Activated CD8-positive, alpha-beta memory T cell treated with anti-CD3 and anti-CD28 coated beads for 4 hours (primary cell): ENCODE results near the gene PDZD4.
A peak's percentile ranks its signal among the peaks of the same experiment; 100 is the strongest.

Source experiments
- DNase-seq, 2 donors: peaks; one replicate each; pipeline ENCODE4 v3.0.0-alpha.2; 2020; ENCODE audit warnings: low read depth in 2 of 2

Gene PDZD4

DNA sequence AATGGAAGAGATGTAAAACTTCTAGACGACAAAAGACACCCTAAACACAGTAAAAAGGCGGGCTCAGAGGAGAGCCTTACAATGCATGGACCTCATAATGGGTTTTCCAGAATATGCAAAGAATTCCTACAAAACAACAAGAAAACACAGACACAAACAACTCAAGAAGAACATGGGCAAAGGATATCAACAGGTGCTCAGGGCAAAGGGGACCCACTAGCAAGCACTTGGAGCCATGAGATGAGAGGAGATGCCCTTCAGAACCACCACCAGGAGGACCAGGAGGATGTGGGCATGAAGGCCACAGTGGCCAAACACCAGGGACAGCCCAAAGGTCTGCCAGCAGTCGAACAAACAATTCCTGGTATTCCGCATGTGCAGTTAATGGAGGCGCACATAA is 17.2 kb downstream of the PDZD4 start:
- no peak for DNase-seq

DNA sequence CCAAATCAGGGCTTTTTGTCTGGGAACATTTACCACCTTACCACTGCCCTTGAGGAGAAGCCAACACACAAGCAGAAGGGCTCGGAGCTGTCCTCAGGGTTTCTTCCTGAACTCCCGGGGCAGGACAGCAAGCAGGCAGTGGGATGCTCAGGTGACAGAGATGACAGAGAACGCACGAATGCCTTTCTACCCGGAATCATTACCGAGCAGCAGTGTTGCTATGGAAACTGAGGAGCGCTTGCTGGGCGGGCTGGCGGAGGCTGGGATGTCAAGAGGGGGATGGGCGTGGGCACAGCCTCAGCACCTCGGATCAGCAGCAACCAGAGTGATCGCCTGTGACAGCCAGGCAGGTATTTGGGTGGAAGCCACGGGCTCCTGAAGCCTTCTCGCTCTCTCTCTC is 18.1 kb downstream of the PDZD4 start:
- no peak for DNase-seq

DNA sequence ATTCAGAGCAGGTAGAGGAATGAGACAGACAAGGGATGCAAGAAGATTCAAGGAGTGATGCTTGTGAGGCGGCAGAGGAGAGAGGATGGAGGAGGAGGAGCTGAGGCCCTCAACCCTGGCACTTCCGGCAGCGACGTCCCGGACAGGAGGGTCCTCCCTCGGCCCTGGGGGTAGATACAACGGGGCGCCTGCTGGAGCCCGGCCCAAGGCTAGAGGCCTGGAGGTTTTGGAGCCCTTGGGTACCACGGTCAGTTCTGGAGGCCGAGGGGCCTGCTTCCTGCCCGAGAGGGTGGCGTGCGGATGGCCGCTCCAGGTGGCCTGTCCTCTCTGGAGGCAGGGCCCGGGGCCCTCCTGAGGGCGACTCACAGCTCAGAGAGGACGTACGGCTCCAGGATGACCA is 22.4 kb downstream of the PDZD4 start:
- DNase-seq, result no peak

DNA sequence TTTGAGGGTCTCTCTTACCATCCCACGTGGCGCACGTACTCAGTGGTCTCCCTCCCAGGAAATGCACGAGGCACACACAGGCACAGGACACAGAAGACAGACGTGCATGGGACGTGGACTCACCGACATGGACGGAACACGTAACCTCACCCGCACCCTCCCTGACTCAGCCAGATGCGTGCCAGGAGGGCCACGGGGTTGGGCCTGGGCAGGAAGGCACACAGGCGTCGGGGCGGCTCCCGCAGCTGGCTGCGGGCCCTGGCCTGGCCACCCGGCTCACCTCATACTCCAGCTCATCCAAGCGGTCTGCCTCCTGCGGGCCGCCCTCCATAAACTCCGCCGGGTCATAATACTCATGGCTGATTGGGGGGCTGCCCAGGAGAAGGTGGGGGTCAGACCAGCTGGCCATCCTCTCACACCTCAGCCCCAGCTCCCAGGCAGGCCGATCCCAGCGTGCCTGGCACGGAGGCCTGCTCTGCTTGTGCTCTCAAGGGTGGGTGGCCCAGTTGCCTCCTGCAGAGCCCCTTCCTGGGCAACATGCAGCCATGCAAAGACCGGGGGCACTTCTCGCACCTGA is 23.3 kb downstream of the PDZD4 start:
- DNase-seq, result no peak

DNA sequence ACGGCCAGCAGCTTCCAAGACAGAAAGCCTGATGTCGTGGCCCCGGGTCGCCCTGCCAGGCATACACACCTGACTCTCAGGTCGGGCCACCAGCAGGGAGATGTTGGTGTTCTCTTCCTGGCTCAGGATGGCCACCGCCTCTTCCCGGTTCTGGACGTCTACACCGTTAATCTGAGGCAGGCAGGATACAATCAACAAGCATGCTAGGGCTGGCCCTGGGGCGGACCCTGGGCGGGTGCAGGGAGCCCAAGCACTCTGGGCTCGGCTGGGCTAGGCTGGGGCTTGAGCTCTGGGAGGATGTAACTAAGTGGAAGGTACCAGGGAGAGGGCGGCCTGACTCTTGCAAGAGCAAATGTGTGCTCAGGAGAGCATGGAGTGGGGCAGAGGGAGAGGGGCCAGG is 24.9 kb downstream of the PDZD4 start:
- no peak for DNase-seq

DNA sequence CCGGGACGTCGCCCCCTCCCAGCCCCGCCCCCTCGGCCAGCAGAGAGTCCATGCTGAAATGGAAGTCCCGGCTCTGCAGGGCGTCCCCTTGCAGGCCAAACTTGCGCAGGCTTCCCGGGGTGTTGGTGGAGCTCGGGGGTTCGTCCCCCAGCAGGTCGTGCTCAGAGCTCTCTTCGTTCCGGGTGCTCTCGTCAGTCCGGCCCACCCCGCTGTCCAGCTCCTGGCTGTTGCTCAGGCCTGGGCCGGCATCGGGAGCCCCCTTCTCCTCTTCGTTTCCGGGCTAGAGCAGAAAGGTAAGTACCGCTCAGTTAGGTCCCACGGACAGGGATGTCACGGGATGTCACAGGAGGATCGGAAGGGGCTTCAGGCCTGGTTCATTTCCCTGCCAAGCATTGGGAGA is 25.7 kb downstream of the PDZD4 start:
- no peak for DNase-seq

DNA sequence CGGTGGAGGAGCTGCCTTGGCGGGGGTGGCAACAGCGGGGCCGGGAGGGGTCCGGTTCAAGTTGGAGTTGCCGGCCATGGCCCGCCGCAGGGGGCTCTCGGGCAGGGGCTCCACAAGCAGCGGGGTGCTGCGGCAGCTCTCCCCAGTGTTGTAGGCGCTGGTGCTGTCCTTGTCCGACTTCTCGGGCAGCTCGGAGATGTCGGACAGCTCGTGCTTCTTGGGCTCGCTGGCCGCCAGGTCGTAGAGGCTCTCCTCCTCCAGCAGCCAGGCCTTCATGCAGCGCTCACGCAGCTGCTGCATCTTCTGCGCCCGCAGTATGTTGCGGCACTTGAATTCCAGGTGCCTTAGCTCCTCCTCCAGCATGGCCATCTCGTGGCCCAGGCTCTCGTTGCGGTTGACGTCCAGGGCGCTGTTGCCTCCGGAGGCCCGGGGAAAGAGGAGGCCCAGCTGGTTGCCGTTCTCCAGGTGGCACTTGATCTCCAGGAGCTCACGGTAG is 26.2 kb downstream of the PDZD4 start:
- DNase-seq, result no peak

DNA sequence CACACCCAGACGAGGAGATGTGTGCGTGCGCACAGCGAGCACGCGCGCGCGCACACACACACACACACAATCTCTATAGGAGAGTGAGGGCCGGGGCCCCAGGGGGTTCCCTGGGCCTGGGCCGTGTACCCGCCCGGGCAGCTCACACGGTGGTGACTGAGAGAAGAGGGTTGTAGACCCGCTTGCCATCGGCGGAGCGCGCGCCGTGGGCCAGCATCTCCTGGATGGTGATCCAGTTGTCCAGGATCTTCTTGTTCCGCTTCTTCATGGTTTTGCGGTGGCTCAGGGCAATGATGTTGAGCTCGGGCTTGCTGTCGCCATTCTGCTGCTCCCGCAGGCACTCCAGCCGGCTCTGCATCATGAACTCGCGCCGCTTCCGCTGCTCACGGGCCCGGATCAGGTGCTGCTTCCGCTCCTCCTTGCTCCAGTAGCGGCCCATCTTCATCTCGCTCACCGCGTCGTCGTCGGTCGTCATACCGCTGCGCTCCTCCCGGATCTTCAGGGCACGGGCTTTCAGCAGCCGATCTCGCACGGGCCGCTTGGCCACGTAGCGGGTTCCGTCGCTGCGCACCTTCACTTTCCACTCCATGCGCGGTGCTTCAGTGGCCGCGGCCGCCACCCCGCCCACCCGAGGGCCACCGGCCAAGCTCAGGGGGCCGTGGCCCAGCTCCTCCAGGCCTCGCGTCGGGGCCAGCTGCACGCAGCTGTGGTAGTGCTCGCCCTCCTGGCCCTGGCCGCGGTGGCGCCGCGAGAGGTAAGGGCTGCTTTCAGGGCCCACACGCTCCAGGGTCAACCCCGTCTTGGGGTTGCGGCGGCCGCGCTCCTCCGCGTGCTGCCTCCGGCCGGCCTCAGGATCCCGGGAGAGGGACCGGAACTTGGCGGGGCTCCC is 26.9 kb downstream of the PDZD4 start:
- no peak for DNase-seq

DNA sequence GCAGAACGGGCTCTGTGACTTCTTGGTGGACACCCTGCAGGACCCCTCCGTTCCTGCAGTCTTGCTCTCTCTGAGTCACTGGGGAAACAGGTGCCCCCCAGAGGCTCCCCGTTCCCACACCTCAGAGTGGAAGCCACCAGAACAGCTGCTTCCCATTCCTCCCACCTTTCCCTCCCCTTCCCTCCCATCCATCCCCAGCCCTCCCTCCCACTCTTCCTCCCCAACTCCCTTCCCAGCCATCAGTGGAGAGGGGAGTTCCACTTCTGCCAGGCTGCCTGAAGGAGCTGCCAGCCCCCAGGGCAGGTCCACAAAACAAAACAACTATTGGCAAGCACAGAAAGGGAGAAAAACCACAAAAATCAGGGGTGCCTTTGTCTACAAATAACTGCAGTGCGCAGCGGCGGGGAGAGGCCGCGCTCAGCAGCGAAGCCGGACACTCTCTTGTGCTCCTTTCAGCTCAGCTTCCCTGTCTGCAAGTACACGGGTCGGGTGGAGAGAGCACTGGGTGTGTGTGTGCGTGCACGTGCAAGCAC is 27.8 kb downstream of the PDZD4 start:
- no peak for DNase-seq

DNA sequence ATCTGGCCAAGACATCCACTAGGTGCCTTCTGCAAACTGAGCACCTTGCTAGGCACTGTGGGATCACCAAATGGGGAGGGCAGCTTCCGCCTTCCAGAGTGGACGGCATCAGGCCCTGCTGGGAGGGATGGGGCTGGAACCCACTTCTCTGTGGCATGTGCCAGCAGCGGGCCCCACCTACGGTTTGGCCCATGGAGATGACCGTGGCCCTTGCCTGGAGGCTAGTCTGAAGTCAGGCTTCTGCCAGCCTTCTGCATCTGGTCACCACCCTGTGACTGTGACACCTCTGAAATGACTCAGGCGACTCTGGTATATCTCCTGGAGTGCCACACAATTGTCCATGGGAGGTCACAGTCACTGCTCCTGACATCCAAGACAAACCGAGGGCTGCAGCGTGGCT is 28.7 kb downstream of the PDZD4 start:
- no peak for DNase-seq

DNA sequence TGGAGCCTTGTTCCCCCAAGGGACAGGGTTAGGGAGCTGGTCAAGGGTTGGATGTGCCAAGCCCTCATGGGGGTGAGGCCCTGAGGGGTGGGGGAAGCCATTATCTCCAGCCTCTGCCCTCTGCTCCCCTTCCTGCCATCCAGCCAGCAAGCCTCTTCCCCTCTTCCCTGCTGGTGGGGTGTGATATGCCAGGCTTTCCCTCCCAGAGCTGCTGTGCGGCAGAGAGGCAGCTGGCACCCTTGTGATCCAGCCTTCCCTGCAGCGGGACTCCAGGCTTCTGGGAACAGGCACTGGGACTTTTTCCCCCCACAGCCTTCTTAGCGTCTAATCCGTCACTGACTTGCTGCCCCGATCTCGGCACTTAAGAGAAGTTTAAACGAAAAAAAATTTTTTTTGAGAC is 29.6 kb downstream of the PDZD4 start:
- DNase-seq, result no peak

DNA sequence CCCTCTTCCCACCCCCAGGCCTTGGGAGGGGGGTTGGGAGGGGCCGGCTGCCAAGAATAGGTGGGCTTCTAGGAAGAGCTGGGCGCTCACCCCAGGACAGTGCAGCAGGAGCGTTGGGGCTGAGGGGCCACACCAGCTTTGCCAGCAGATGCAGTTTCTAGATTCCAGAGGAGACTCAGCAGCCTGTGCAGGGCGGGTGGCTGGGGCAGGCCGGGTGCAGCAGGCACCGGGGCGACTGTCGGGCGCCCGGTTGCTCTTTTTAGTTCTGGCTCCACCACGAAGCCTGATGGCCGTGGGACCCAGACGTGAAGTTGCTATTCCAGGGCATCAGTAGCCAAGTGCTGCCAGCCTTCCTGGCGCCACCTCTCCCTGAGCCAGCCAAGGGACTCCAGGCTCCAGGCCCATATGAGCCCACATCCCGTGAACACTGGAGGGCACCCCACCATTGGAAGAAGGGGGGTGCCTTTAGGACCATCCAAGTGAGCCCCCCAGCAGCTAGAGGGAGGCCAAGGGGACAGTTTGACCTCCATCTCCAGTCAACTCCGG is 30.1 kb downstream of the PDZD4 start:
- no peak for DNase-seq

DNA sequence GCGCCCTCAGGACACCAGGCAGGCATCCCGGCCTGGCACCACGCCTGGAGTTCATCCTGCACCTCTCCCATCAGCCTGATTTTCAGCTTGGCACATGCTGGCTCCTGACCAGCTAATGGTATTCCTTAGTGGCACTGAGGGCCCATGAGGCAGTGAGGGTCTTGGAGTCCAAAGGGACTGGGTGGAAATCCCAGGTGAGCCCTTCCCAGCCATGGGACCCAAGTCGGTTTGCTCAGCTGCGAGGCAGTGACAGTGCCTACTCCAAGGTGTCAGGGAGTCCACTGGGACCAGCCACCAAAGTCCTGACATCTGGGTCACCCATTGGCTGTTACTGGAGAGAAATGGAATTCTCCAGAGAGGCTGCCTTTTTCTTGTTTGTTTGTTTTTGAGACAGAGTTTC is 31.0 kb downstream of the PDZD4 start:
- DNase-seq, result no peak

DNA sequence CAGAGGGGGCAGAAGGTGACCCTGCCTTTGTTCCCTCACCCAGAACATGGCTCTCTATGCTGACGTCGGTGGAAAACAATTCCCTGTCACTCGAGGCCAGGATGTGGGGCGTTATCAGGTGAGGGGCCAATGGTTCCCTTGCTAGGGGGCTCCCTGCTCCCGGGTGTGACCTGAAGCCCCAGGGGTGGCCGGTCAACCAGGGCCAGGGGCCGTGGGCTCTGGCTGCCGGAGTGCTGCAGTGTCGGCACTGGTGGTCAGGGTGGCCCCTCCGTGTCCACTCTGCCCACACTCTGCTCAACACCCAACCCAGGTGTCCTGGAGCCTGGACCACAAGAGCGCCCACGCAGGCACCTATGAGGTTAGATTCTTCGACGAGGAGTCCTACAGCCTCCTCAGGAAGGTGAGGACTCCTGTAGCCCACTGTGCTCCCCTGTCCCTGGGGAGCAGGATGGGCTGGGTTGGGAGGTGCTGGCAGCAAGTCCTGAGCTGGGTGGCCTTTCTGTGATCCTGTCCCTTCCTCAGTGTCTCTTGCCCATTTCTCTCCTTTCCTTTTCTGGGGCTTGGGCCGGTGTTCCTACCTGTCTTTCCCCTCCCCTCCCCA is 32.8 kb downstream of the PDZD4 start:
- DNase-seq, result no peak

DNA sequence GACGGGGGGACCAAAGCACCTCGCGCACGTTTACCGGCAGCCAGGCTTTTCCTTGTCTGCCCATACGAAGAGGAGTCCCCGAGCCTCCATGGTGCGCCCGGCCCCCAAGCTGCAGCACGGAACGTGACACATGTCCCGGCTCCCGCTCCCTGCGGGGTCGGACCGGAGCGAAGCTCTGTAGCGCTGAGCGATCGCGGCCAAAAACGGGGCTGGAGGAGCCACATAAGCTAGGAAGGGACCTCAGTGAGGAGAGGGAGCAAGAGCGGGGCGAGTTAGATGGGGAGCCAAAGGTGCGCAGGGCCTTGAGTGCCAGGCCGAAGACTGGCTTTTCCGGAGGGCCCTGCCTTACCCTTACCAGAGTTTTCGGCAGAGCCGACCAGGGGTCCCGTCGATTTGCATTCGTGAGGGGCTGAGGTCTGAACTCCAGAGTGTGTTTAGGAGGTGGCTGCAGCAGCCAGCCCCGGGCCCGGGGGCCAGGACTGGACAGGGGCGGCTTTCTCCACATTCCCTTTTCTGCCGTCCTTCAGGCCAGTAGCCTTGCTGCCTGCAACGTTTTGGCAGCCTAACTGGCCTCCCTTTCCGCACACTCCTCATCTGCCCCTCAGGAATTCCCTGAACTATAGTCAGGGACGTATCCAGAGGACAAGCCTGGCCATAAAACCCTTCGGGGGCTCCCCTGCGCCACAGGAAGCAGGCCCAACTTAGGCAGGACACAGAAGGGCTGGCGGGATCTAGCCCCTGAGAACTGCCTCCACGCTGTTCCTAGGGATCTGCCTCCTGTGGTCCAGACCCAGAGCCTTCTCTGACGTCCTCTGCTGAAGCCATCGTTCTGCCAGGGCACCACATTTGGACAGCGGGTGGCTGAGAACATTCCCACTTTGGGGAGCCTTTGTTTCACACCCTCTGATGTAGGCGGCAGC is 35.2 kb downstream of the PDZD4 start:
- DNase-seq, result no peak

DNA sequence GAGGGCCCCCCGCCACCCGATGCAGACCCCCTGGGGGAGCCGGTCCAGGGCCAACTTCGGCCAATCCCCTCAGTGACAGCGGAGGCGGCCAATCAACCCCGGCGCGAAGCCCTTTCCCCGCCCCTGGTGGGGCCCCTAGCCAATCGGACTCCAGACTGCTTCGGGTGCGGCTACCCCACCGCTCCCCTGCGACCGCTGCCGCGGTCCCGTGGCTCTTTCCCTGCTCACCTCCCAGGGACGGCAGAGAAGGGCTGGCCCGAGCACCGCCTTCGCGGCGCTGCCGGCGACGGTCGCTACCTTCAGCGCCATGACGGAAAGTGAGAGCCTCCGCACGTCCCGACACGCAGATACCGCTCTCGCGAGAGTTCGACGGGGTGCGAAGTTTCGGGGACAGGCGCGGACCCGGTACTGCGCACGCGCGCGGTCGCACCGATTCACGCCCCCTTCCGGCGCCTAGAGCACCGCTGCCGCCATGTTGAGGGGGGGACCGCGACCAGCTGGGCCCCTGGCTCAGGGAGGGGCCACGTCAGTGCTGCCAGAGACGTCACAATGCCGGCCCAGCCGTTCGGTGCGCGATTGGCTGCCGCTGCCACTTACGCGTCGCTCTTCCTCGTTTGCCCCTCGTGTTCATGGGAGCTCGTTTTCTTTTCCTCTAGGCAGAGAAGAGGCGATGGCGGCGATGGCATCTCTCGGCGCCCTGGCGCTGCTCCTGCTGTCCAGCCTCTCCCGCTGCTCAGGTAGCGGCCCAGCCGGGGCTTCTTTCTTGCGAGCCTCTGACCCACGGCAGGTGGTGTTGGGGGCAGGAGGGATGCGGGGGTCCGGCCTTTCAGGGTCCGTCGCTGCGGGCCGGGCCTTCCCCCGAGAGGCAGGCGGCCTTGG is 36.1 kb downstream of the PDZD4 start, which contains the start of the genes IDH3G and SSR4:
IDH3G (minus strand) TSS at position 358 of the 879 bp plus-strand sequence; CDS start at position 309, 49 bp downstream.
SSR4 (plus strand) TSS at position 651 of the 879 bp plus-strand sequence; CDS start at position 671, 20 bp downstream.
- DNase-seq, result peak; percentile 80 to 84

DNA sequence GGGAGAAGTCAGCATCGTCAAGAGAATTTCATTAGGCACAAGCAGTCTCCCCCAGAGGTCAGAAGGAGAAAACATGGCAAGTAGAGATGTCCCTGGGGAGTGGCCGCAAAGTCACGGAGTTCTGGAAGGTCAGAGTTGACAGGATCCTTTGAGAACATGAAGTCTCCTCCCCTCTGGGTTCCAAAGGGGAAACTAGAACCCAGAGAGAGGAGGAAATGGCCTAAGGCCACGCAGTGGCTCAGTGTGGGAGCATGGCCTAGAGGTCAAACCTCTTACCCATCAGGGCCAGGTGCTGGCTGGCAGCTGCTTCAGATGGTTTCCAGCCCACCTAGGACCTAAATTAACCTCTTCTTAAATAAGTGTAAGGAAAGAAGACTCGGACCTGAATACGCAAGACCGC is 37.1 kb downstream of the PDZD4 start:
- DNase-seq, result no peak

DNA sequence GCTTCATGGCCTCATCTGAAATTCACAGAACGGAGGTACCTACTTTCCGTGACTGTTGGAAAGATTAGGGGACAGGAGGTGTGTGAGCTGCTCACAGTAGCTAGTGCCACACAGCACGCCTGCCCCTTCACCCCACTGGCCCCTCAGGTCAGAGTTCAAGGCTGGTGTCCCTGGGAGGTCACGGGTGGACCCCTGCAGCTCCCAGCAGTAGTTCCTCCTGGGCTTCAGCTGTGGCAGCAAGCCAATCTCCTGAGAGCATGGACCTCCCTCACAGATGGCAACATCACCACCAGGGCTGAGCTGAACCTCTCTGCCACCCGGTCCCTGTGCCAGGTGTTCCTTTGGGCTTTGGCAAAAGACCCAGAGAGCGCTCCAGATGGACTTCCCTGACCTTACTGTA is 38.0 kb downstream of the PDZD4 start:
- no peak for DNase-seq

DNA sequence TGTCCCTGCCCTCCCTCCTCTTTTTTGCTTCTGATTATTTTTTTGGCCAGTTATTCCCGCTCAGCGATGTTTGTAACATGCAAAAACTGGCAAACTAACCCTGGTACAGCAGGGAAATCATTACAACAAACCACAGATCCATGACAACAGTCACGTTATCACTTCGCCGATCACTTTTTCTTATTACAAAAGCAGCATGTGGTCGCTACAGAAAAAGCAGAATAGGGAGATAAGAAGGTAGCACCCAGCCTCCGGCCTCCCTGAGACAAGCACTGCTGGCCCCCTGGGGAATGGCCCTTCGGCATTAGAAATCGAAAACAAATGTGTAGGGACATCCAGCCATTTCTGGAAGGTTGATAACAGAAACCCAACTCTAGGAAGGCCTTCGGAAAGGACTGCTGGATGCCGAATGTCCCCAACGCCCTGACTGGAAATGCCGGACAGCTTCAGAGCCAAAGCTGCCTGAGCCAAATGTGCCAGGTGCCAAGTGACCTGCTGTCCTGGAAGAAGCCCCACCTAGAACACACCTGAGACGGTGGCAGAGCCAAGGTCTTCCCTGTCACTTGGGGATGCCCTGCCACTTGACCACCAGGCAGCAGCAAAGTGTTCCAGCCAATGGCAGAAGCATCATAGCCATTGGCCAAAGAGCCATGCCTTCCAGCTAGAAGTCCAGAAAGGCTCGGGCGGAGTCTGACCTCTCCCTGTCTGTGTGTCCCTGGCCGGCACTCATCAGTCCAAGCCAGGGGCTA is 39.1 kb downstream of the PDZD4 start:
- no peak for DNase-seq
